Glutamatergic neuron (in vitro differentiated cells): ENCODE results near the gene COL4A1. TPM values are rescaled to one million over a fixed set of nuclear protein-coding genes. Genes with fewer than 3 reads are reported as not detected.

Source experiments
- DNase-seq: peaks from one replicate; pipeline ENCODE4 v3.0.0; 2022
- H3K27ac Mint-ChIP-seq: one replicate; pipeline ENCODE4 v1.8.0; 2020; ENCODE audit warnings: mild to moderate bottlenecking, mixed read lengths, inconsistent platforms; ENCODE audit not compliant: unreplicated experiment
- H3K27me3 Mint-ChIP-seq: one replicate; pipeline ENCODE4 v1.8.0; 2020; ENCODE audit warnings: mild to moderate bottlenecking, moderate library complexity, mixed read lengths, inconsistent platforms; ENCODE audit not compliant: unreplicated experiment
- H3K36me3 Mint-ChIP-seq: one replicate; pipeline ENCODE4 v1.8.0; 2020; ENCODE audit warnings: mild to moderate bottlenecking, mixed read lengths, inconsistent platforms; ENCODE audit not compliant: unreplicated experiment
- H3K4me1 Mint-ChIP-seq: one replicate; pipeline ENCODE4 v1.8.0; 2020; ENCODE audit warnings: mild to moderate bottlenecking, low read depth, mixed read lengths, inconsistent platforms; ENCODE audit not compliant: unreplicated experiment
- H3K4me3 Mint-ChIP-seq: one replicate; pipeline ENCODE4 v1.8.0; 2020; ENCODE audit warnings: mild to moderate bottlenecking, mixed read lengths, inconsistent platforms; ENCODE audit not compliant: unreplicated experiment
- H3K9me3 Mint-ChIP-seq: one replicate; pipeline ENCODE4 v1.8.0; 2020; ENCODE audit warnings: mild to moderate bottlenecking, moderate library complexity, mixed read lengths, inconsistent platforms; ENCODE audit not compliant: unreplicated experiment
- total RNA-seq: library from RNA; stranded (reverse); fragmentation: NEBNext Ultra II Directional; extraction: Animal tissue kit (Norgen Biotek cat#: 25700); gene quantifications from one replicate; pipeline ENCODE4 v1.2.1, GENCODE V29; 2021; ENCODE audit not compliant: unreplicated experiment
- TF ChIP-seq, protein P1 (sequence below): fragments of 200-600 bp; sonication (generic); IDR thresholded peaks from one replicate; pipeline ENCODE4 v1.5.0; 2021; ENCODE audit not compliant: partially characterized antibody, unreplicated experiment

Gene COL4A1
- total RNA-seq, 1 donor from 2014 or later = 14.6 TPM

DNA sequence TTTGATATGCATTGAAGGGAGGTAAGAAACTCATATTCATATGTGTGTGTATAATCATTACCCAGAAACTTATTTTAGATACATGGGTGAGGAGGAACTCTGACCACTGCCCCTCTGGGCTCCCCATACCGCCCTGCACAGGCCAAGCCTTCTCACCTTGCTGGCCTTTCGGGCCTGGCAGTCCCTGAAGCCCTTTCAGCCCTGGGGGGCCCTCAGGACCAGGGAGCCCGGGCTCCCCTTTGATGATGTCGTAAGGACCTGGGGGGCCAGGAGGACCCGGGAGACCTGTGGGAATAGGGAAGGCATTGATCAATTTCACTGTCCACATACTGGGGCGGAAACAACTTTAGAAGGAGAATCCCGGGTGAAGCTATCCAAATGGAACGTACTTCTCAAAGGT lies 142.3 kb downstream of the COL4A1 start:
- DNase-seq = no peak
- no peaks in the 10 kb centered on the region for H3K27me3 Mint-ChIP-seq
- no peak overlapping the region for H3K4me3 Mint-ChIP-seq

DNA sequence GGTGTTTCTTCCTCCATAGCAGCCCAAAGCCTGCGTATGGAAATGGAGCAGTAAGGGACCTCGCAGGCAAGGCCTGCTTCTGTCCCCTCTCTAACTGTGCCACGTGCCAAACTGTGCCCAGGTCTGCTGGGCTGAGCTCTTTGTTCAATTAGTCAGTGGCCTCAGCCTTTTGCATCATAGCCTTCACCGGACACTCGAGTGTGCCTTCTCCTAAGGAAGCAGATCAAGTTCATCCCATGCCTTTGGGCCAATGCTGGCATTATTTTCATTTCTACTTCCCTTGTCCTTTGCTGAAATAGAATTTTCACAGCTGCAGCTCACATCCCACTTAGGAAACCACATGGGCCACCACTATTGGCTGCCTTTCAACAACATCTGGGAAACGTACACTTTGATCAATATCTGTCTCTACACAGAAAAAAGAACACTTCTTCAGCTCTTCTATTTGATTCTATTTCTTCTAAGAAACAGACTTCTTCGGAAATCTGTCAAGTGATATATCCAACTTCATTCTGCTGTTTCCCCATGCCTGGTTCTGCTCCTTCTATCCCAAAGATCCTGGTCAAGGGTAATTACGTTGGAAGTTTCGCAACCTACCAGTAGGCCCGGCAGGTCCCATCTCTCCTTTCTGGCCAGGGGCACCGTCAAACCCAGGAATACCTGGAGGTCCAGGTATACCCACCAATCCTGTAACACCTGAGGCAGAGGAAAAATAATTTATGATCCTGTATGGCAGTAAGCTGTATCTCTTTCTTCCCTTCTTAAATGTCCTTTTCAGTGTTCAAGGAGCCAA lies 143.9 kb downstream of the COL4A1 start:
- no peak overlapping the region for H3K27ac Mint-ChIP-seq
- no peaks in the 10 kb centered on the region for H3K36me3 Mint-ChIP-seq
- no peak overlapping the region for H3K4me3 Mint-ChIP-seq
- TF ChIP-seq, protein P1, sequence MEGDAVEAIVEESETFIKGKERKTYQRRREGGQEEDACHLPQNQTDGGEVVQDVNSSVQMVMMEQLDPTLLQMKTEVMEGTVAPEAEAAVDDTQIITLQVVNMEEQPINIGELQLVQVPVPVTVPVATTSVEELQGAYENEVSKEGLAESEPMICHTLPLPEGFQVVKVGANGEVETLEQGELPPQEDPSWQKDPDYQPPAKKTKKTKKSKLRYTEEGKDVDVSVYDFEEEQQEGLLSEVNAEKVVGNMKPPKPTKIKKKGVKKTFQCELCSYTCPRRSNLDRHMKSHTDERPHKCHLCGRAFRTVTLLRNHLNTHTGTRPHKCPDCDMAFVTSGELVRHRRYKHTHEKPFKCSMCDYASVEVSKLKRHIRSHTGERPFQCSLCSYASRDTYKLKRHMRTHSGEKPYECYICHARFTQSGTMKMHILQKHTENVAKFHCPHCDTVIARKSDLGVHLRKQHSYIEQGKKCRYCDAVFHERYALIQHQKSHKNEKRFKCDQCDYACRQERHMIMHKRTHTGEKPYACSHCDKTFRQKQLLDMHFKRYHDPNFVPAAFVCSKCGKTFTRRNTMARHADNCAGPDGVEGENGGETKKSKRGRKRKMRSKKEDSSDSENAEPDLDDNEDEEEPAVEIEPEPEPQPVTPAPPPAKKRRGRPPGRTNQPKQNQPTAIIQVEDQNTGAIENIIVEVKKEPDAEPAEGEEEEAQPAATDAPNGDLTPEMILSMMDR = no peak
- H3K9me3 Mint-ChIP-seq = peaks cover 2% of the 10 kb centered on the region
- H3K27me3 Mint-ChIP-seq = no peaks in the 10 kb centered on the region
- no peak for DNase-seq
- H3K4me1 Mint-ChIP-seq = no peaks in the 10 kb centered on the region

More for the DNA sequence above, 142.3 kb downstream of the COL4A1 start:
- H3K9me3 Mint-ChIP-seq = peaks cover under 1% of the 10 kb centered on the region
- no peaks in the 10 kb centered on the region for H3K36me3 Mint-ChIP-seq
- no peaks in the 10 kb centered on the region for H3K4me1 Mint-ChIP-seq
- no peak overlapping the region for H3K27ac Mint-ChIP-seq
- TF ChIP-seq, protein P1 = no peak

DNA sequence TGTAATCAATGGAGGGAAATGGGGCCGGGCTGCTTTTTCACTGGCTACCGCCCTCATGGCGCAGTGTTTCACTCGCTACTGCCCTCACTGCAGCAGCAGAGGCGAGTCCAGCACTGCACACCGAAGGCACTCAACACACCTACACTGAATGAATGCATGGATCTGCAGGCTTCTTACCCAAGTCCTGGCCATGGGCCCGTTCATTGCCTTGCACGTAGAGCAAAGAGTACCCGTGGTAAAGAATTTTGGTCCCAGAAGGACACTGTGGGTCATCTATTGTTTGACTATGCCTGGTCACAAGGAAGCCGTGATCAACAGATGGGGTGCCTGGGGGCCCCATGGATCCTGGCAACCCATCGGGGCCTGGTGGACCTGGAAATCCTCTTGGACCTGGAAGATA lies 144.9 kb downstream of the COL4A1 start:
- H3K4me1 Mint-ChIP-seq = peaks cover 2% of the 10 kb centered on the region
- no peaks in the 10 kb centered on the region for H3K27me3 Mint-ChIP-seq
- peaks cover 2% of the 10 kb centered on the region for H3K9me3 Mint-ChIP-seq
- H3K27ac Mint-ChIP-seq = no peak overlapping the region
- H3K4me3 Mint-ChIP-seq = no peak overlapping the region
- TF ChIP-seq, protein P1 = no peak
- DNase-seq = no peak
- no peaks in the 10 kb centered on the region for H3K36me3 Mint-ChIP-seq

GRCh38 chr13:110161112-110161882 lies 145.7 kb downstream of the COL4A1 start:
- TF ChIP-seq, protein P1 = no peak
- H3K27ac Mint-ChIP-seq = no peak overlapping the region
- no peaks in the 10 kb centered on the region for H3K36me3 Mint-ChIP-seq

DNA sequence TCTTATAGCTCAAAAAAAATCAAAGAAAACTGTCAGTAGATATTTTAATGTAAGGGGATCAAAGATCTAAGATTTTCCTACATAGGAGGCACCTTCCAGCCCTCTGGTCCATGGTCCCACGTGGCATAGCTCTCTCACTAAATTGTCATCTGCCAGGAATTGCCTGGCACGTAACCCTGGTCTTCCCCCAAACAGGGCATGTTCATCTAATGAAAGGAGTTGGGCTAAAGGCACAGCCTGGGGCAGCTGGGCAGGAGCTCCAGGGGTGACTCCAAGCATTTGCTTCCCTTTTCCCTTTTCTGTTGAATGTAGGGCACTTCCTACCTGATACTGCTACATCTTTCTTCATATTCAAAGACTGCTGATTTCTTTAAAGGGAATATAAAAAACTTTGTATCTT lies 148.7 kb downstream of the COL4A1 start:
- TF ChIP-seq, protein P1 = no peak
- DNase-seq = no peak
- Mint-ChIP-seq H3K36me3 (peaks cover 4% of the 10 kb centered on the region), H3K9me3 (peaks cover 2% of the 10 kb centered on the region), H3K27ac (no peak overlapping the region), H3K4me3 (no peak overlapping the region), H3K27me3 (no peaks in the 10 kb centered on the region), H3K4me1 (peaks cover 11% of the 10 kb centered on the region)

More at GRCh38 chr13:110161112-110161882, 145.7 kb downstream of the COL4A1 start:
- Mint-ChIP-seq H3K27me3 (no peaks in the 10 kb centered on the region), H3K4me1 (peaks cover 9% of the 10 kb centered on the region), H3K4me3 (no peak overlapping the region), H3K9me3 (peaks cover 2% of the 10 kb centered on the region)
- DNase-seq = no peak
